OCI-LY1 (cell line): ENCODE results near the gene TSC22D4.

Experiments used
- H2AFZ ChIP-seq: fragments of 200-600 bp; sonication (generic), shearing (Covaris generic); 2 replicates; pipeline ENCODE4 v1.6.0; 2014; ENCODE audit warnings: antibody characterized with exemption, mild to moderate bottlenecking, low read length
- H3F3A ChIP-seq: fragments of 200-600 bp; sonication (generic), shearing (Covaris generic); 2 replicates; pipeline ENCODE4 v1.6.0; 2014; ENCODE audit warnings: mild to moderate bottlenecking, antibody characterized with exemption, low read length, moderate library complexity; ENCODE audit not compliant: insufficient read depth
- H3K27ac ChIP-seq: fragments of 200-600 bp; sonication (generic); 2 replicates; pipeline ENCODE4 v1.5.1; 2014; ENCODE audit warnings: low read length, mixed run types, mild to moderate bottlenecking, low read depth; ENCODE audit not compliant: poor library complexity, severe bottlenecking
- H3K27me3 ChIP-seq: fragments of 200-600 bp; sonication (generic); 2 replicates; pipeline ENCODE4 v1.6.0; 2014; ENCODE audit warnings: antibody characterized with exemption, mild to moderate bottlenecking, low read length, moderate library complexity; ENCODE audit not compliant: insufficient read depth
- H3K36me3 ChIP-seq: fragments of 200-600 bp; sonication (generic); 2 replicates; pipeline ENCODE4 v1.6.1; 2014; ENCODE audit warnings: mild to moderate bottlenecking, antibody characterized with exemption, low read length, moderate library complexity, mixed read lengths; ENCODE audit not compliant: insufficient read depth
- H3K4me1 ChIP-seq: fragments of 200-600 bp; sonication (generic); 2 replicates; pipeline ENCODE4 v1.5.1; 2014; ENCODE audit warnings: mild to moderate bottlenecking, low read length, moderate library complexity; ENCODE audit not compliant: insufficient read depth, severe bottlenecking
- H3K4me2 ChIP-seq: fragments of 200-600 bp; sonication (generic), shearing (Covaris generic); 2 replicates; pipeline ENCODE4 v1.6.1; 2014; ENCODE audit warnings: low read length
- H3K4me3 ChIP-seq: fragments of 200-600 bp; sonication (generic); 2 replicates; pipeline ENCODE4 v1.5.1; 2014; ENCODE audit warnings: low read length, low read depth, mild to moderate bottlenecking, mixed read lengths; ENCODE audit not compliant: poor library complexity, severe bottlenecking
- H3K79me2 ChIP-seq: fragments of 200-600 bp; shearing (Covaris generic); 2 replicates; pipeline ENCODE4 v1.6.1; 2016; ENCODE audit warnings: mixed run types, low read length, mixed read lengths; ENCODE audit not compliant: insufficient read depth
- H3K9ac ChIP-seq: fragments of 200-600 bp; sonication (generic), shearing (Covaris generic); 2 replicates; pipeline ENCODE4 v1.6.1; 2014; ENCODE audit warnings: mild to moderate bottlenecking, low read length, mixed read lengths
- H3K9me2 ChIP-seq: fragments of 200-600 bp; sonication (generic), shearing (Covaris generic); 2 replicates; pipeline ENCODE4 v1.6.1; 2014; ENCODE audit warnings: low read depth, mild to moderate bottlenecking, low read length, mixed read lengths
- H3K9me3 ChIP-seq: fragments of 200-600 bp; shearing (Covaris generic); 2 replicates; pipeline ENCODE4 v1.6.1; 2014; ENCODE audit warnings: low read length, mixed read lengths
- H4K20me1 ChIP-seq: fragments of 200-600 bp; sonication (generic), shearing (Covaris generic); 2 replicates; pipeline ENCODE4 v1.6.0; 2016; ENCODE audit warnings: mild to moderate bottlenecking, low read length; ENCODE audit not compliant: insufficient read depth
- CTCF ChIP-seq: fragments of 200-600 bp; sonication (generic), shearing (Covaris generic); IDR thresholded peaks from 2 replicates; pipeline ENCODE4 v1.5.1; 2017; ENCODE audit warnings: mild to moderate bottlenecking, antibody characterized with exemption, low read length, moderate library complexity, mixed read lengths
- EZH2 ChIP-seq: fragments of 200-600 bp; sonication (generic), shearing (Covaris generic); IDR thresholded peaks from 2 replicates; pipeline ENCODE4 v1.8.0; 2017; ENCODE audit warnings: borderline replicate concordance, mixed run types, mild to moderate bottlenecking, antibody characterized with exemption, low read length, moderate library complexity, mixed read lengths

TSC22D4 gene

DNA sequence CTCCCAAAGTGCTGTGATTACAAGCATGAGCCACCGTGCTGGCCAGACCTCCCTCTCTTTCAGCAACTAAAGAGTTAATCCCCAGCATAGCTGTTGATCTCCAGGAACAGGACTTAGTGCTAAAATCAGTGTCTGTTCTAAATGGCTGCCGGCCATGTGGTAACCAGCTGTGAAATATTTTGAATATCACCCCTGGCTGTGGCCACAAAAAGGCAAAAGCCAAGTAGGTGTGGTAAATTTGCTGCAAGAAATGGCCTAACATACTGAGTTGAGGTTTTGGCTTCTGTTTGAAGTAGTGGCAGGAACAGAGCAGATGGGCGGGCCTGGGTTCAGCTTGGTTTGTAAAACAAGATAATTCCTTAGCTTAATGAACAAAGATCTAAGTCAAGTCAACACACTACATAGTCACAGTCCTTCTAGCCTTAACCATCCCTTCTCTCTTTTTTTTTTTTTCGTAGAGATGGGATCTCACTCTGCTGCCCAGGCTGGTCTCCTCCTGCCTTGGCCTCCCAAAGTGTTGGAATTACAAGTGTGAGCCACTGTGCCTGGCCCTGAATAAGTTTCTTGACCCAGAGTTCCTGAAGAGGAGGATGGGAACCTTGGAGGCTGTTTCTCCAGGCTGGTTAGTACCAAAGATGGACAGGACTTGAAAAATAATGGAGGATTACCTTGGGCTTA is 37.3 kb upstream of the TSC22D4 start:
- Histone ChIP-seq H3K36me3 (no peaks in the 10 kb centered on the region), H3F3A (no peaks in the 10 kb centered on the region), H2AFZ (no peak overlapping the region), H3K27ac (no peak overlapping the region), H3K27me3 (peaks cover 10% of the 10 kb centered on the region; the same call in 1 of the 2 replicates), H3K9ac (no peak overlapping the region), H3K9me2 (no peaks in the 10 kb centered on the region), H3K79me2 (no peaks in the 10 kb centered on the region), H3K4me1 (peaks cover 7% of the 10 kb centered on the region), H3K4me2 (no peak overlapping the region), H3K4me3 (no peak overlapping the region), H4K20me1 (no peaks in the 10 kb centered on the region), H3K9me3 (no peaks in the 10 kb centered on the region)
- TF ChIP-seq EZH2 (no peak), CTCF (no peak)

- Histone ChIP-seq H4K20me1 (no peaks in the 10 kb centered on the region), H3K9ac (no peak overlapping the region), H3K27ac (no peak overlapping the region), H3K36me3 (no peaks in the 10 kb centered on the region), H3K4me2 (no peak overlapping the region), H3F3A (no peaks in the 10 kb centered on the region), H3K9me2 (no peaks in the 10 kb centered on the region), H3K79me2 (no peaks in the 10 kb centered on the region), H3K4me3 (no peak overlapping the region), H3K27me3 (peaks cover 10% of the 10 kb centered on the region; the same call in 1 of the 2 replicates), H2AFZ (no peak overlapping the region), H3K4me1 (peaks cover 7% of the 10 kb centered on the region), H3K9me3 (no peaks in the 10 kb centered on the region)
- TF ChIP-seq EZH2, result no peak
- TF ChIP-seq CTCF, result no peak
Observed at GRCh38 chr7:100515072-100515532, 36.1 kb upstream of the TSC22D4 start.

DNA sequence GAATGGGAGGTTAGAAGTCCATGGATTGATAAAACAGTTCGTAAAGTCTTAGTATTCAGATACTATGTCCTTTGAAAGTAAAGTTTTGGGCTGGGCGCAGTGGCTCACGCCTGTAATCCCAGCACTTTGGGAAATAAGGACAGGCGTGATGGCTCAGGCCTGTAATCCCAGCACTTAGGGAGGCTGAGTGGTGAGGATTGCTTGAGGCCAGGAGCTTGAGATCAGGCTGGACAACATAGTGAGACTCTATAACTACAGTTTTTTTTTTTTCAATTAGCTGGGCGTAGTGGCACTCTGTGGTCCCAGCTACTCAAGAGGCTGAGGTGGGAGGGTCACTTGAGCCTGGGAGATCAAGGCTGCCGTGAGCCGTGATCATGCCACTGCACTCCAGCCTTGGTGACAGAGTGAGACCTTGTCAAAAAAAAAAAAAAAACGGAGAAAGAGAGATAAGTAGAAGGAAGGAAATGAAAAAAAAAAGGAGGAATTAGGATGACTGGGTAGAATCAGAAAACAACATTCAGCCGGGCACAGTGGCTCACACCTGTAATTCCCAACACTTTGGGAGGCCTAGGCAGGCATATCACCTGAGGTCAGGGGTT is 34.3 kb upstream of the TSC22D4 start:
- Histone ChIP-seq H3K4me2 (no peak overlapping the region), H3K27ac (no peak overlapping the region), H3K27me3 (peaks cover 10% of the 10 kb centered on the region; the same call in 1 of the 2 replicates), H3K9ac (no peak overlapping the region), H3K79me2 (no peaks in the 10 kb centered on the region), H3K4me1 (peaks cover 7% of the 10 kb centered on the region), H3K9me3 (no peaks in the 10 kb centered on the region), H4K20me1 (no peaks in the 10 kb centered on the region), H3F3A (no peaks in the 10 kb centered on the region), H3K9me2 (no peaks in the 10 kb centered on the region), H2AFZ (no peak overlapping the region), H3K36me3 (no peaks in the 10 kb centered on the region), H3K4me3 (no peak overlapping the region)
- TF ChIP-seq EZH2 (no peak), CTCF (no peak)
